IMR-90 (cell line): ENCODE data around the gene UFC1. TPM values are rescaled to one million over a fixed set of nuclear protein-coding genes. Genes with fewer than 3 reads are reported as not detected.
A peak's percentile ranks its signal among the peaks of the same experiment; 100 is the strongest.

Experiments
- ATAC-seq: fragments of 200-7000 bp; cut with Tn5 transposase; 2 replicates; pipeline ENCODE4 v1.9.1; 2020; ENCODE audit warnings: low read depth, mild to moderate bottlenecking, moderate library complexity
- BruUV-seq: library from RNA; stranded (reverse); fragments of 400-500 nt; replicated peaks from 2 replicates; lab custom pipeline; 2021; lab: Mats Ljungman, UMichigan
- CTCF ChIA-PET: fragments of 300-600 bp; formaldehyde crosslinking; extraction: SDS; loops from one replicate; lab custom pipeline; 2021; ENCODE audit warnings: antibody characterized with exemption; lab: Yijun Ruan, JAX
- POLR2A ChIA-PET: fragments of 300-600 bp; sonication (Branson Sonifier 250); formaldehyde crosslinking; loops from one replicate; lab custom pipeline; 2022; ENCODE audit warnings: antibody characterized with exemption; ENCODE audit not compliant: unreplicated experiment; lab: Charles Lee
- DNase-seq: peaks from one replicate; pipeline ENCODE4 v3.0.0; 2013
- H2AFZ ChIP-seq: replicated peaks from 2 replicates; pipeline ENCODE3; 2013; ENCODE audit warnings: low read length, mild to moderate bottlenecking; ENCODE audit not compliant: poor library complexity
- H2AK5ac ChIP-seq: 2 replicates; pipeline ENCODE4 v1.6.1; 2013; ENCODE audit warnings: low read depth, low read length, inconsistent platforms
- H2AK9ac ChIP-seq: replicated peaks from 2 replicates; pipeline ENCODE3; 2013; ENCODE audit warnings: mild to moderate bottlenecking, low read depth, low read length, moderate library complexity; ENCODE audit not compliant: poor library complexity
- H2BK120ac ChIP-seq: 2 replicates; pipeline ENCODE4 v1.6.1; 2013; ENCODE audit warnings: low read depth, low read length, inconsistent platforms
- H2BK15ac ChIP-seq: 3 replicates; pipeline ENCODE4 v1.6.1; 2013; ENCODE audit warnings: low read depth, low read length, inconsistent platforms
- H2BK20ac ChIP-seq: 2 replicates; pipeline ENCODE4 v1.6.1; 2013; ENCODE audit warnings: low read depth, mild to moderate bottlenecking, inconsistent platforms, low read length, moderate library complexity
- H2BK5ac ChIP-seq: 2 replicates; pipeline ENCODE4 v1.6.1; 2013; ENCODE audit warnings: mild to moderate bottlenecking, low read depth, low read length, inconsistent platforms; ENCODE audit not compliant: poor library complexity, severe bottlenecking
- H3K14ac ChIP-seq: replicated peaks from 2 replicates; pipeline ENCODE4 v1.6.1; 2013; ENCODE audit warnings: low read depth, low read length, inconsistent platforms
- H3K18ac ChIP-seq: 2 replicates; pipeline ENCODE4 v1.6.1; 2013; ENCODE audit warnings: low read depth, low read length, control low read depth
- H3K23ac ChIP-seq: 2 replicates; pipeline ENCODE4 v1.6.1; 2013; ENCODE audit warnings: low read depth, low read length, inconsistent platforms
- H3K27ac ChIP-seq: 2 replicates; pipeline ENCODE4 v1.5.1; 2013; ENCODE audit warnings: mild to moderate bottlenecking, control low read depth, low read length; ENCODE audit not compliant: insufficient read depth
- H3K27me3 ChIP-seq: 2 replicates; pipeline ENCODE4 v1.6.1; 2013; ENCODE audit warnings: low read length; ENCODE audit not compliant: control insufficient read depth, insufficient read depth
- H3K36me3 ChIP-seq: 2 replicates; pipeline ENCODE4 v1.6.1; 2013; ENCODE audit warnings: low read length, mixed read lengths; ENCODE audit not compliant: control insufficient read depth, insufficient read depth
- H3K4ac ChIP-seq: 2 replicates; pipeline ENCODE4 v1.6.1; 2013; ENCODE audit warnings: low read depth, low read length, inconsistent platforms
- H3K4me1 ChIP-seq: 2 replicates; pipeline ENCODE4 v1.6.1; 2013; ENCODE audit warnings: low read length, mixed read lengths; ENCODE audit not compliant: control insufficient read depth, insufficient read depth
- H3K4me2 ChIP-seq: 2 replicates; pipeline ENCODE4 v1.6.1; 2013; ENCODE audit warnings: low read depth, mild to moderate bottlenecking, control low read depth, low read length, moderate library complexity
- H3K4me3 ChIP-seq: 2 replicates; pipeline ENCODE4 v1.5.1; 2013; ENCODE audit warnings: low read depth, mild to moderate bottlenecking, control low read depth, low read length, moderate library complexity; ENCODE audit not compliant: insufficient read depth
- H3K56ac ChIP-seq: 2 replicates; pipeline ENCODE4 v1.6.1; 2013; ENCODE audit warnings: low read length, inconsistent platforms; ENCODE audit not compliant: insufficient read depth; ENCODE audit errors: extremely low read depth
- H3K79me1 ChIP-seq, 2 experiments: 2 replicates each; pipeline ENCODE4 v1.6.1; 2013; ENCODE audit warnings: low read length in 2 of 2, inconsistent platforms in 1 of 2, low read depth in 1 of 2
- H3K9ac ChIP-seq: 2 replicates; pipeline ENCODE4 v1.6.1; 2013; ENCODE audit warnings: low read depth, low read length, control low read depth
- H3K9me1 ChIP-seq: 2 replicates; pipeline ENCODE4 v1.6.1; 2013; ENCODE audit warnings: low read length, inconsistent platforms; ENCODE audit not compliant: insufficient read depth
- H3K9me3 ChIP-seq: 2 replicates; pipeline ENCODE4 v1.6.1; 2013; ENCODE audit warnings: low read length; ENCODE audit not compliant: control insufficient read depth, insufficient read depth
- H4K20me1 ChIP-seq: 2 replicates; pipeline ENCODE4 v1.6.1; 2013; ENCODE audit warnings: low read length, inconsistent platforms; ENCODE audit not compliant: insufficient read depth
- H4K5ac ChIP-seq: 2 replicates; pipeline ENCODE4 v1.6.1; 2013; ENCODE audit warnings: mild to moderate bottlenecking, low read depth, low read length, control low read depth
- H4K8ac ChIP-seq, 2 experiments: 2 replicates each; pipeline ENCODE4 v1.6.1; 2013; ENCODE audit warnings: low read depth in 2 of 2, low read length in 2 of 2, control low read depth in 1 of 2, inconsistent platforms in 1 of 2
- H4K91ac ChIP-seq: 2 replicates; pipeline ENCODE4 v1.6.1; 2013; ENCODE audit warnings: low read depth, low read length, inconsistent platforms; ENCODE audit not compliant: insufficient read depth
- CEBPB ChIP-seq: IDR thresholded peaks from 2 replicates; pipeline ENCODE4 v1.6.1; 2012; ENCODE audit warnings: low read depth, low read length, improper control_type of control experiment
- CHD1 ChIP-seq: IDR thresholded peaks from 2 replicates; pipeline ENCODE4 v1.6.1; 2012; ENCODE audit warnings: low read depth, low read length, improper control_type of control experiment
- ELK1 ChIP-seq: fragments of 150-350 bp; IDR thresholded peaks from 2 replicates; pipeline ENCODE4 v1.6.1; 2016; ENCODE audit warnings: low read depth, mild to moderate bottlenecking, low read length, moderate library complexity, borderline replicate concordance
- FOS ChIP-seq: fragments of 150-350 bp; IDR thresholded peaks from 2 replicates; pipeline ENCODE4 v1.6.1; 2016; ENCODE audit warnings: low read depth, low read length
- MAZ ChIP-seq: IDR thresholded peaks from 2 replicates; pipeline ENCODE4 v1.6.1; 2012; ENCODE audit warnings: low read depth, mild to moderate bottlenecking, low read length, improper control_type of control experiment, moderate library complexity, borderline replicate concordance
- USF2 ChIP-seq: fragments of 150-350 bp; IDR thresholded peaks from 2 replicates; pipeline ENCODE4 v1.6.1; 2017; ENCODE audit warnings: mild to moderate bottlenecking, antibody characterized with exemption, low read length, low read depth
- WGBS, 2 experiments: methylation state at CpG; one replicate each; pipeline versions ENCODE4 v1.1.5 to v1.1.7; 2013; ENCODE audit warnings: missing lambda C conversion rate in 2 of 2; ENCODE audit not compliant: insufficient read length in 1 of 2; ENCODE audit errors: extremely low coverage in 2 of 2; 5-methylcytosine and 5-hydroxymethylcytosine counted together
- dilution Hi-C: fragments of 300-500 bp; cut with HindIII; formaldehyde crosslinking; loops from one replicate; pipeline ENCODE4 v1.14.3; 2018; ENCODE audit warnings: low sequenced_read_pairs; ENCODE audit not compliant: unreplicated experiment
- in situ Hi-C: fragments of 300-500 bp; cut with MboI; formaldehyde crosslinking; loops from 3 replicates; pipeline ENCODE4 v1.14.3; 2019; ENCODE audit warnings: low sequenced_read_pairs, inconsistent platforms, mixed read lengths
- intact Hi-C: fragments of 100-400 bp; cut with micrococcal nuclease; formaldehyde crosslinking; loops from 2 replicates; pipeline ENCODE4 v1.10.0; 2022
- polyA plus RNA-seq, 3 experiments: library from polyadenylated mRNA; depleted of rRNA; stranded (reverse); fragments of >200 nt; gene quantifications; 2 replicates each; pipeline ENCODE4 v1.2.3, GENCODE V29; 2012; ENCODE audit warnings: low replicate concordance in 1 of 3
- total RNA-seq: library from RNA; depleted of rRNA; stranded (reverse); fragments of >200 nt; gene quantifications from 2 replicates; pipeline ENCODE4 v1.2.3, GENCODE V29; 2012

Gene UFC1
- total and polyA plus RNA-seq, 2 of the 4 experiments (the other 2 are of a cell fraction) = 134 to 140 TPM

GRCh38 chr1:161164901-161165610 is 11.3 kb downstream of the UFC1 start:
- CTCF ChIA-PET = interaction anchor here (0.6 to 2.2 kb wide), 4 partner anchors 12 to 105 kb away, joined by 3 to 5 read pairs (median 4); partner anchors contain the start of genes B4GALT3 and TOMM40L
- 91% methylated on average over 5 of the region's 14 CpGs; no CpG with 5 or more reads in 1 of the 2 experiments for WGBS, 2 experiments
- TF ChIP-seq MAZ = no peak
- no peak for TF ChIP-seq ELK1
- TF ChIP-seq FOS = no peak
- no peak for TF ChIP-seq USF2
- no peak for TF ChIP-seq CEBPB
- no peak for TF ChIP-seq CHD1

More at GRCh38 chr1:161164901-161165610, 11.3 kb downstream of the UFC1 start:
- H2AFZ ChIP-seq = no peak overlapping the region
- no peak overlapping the region for H4K8ac ChIP-seq
- H3K9ac ChIP-seq = peak overlapping the region; percentile 60; the same call in 1 of the 2 replicates
- H2BK20ac ChIP-seq = no peak overlapping the region
- H3K79me1 ChIP-seq = peaks cover 13 to 29% of the 10 kb centered on the region in 2 experiments
- peaks cover 30% of the 10 kb centered on the region for H3K36me3 ChIP-seq
- H3K4me3 ChIP-seq = no peak overlapping the region
- no peaks in the 10 kb centered on the region for H3K9me3 ChIP-seq
- no peak overlapping the region for H2BK5ac ChIP-seq
- H3K56ac ChIP-seq = no peak overlapping the region
- H2AK9ac ChIP-seq = no peak overlapping the region
- no peak overlapping the region for H2BK120ac ChIP-seq
- H3K9me1 ChIP-seq = peaks cover 9% of the 10 kb centered on the region
- no peaks in the 10 kb centered on the region for H4K20me1 ChIP-seq
- H3K4ac ChIP-seq = no peak overlapping the region
- intact Hi-C loops (no loop called here), dilution Hi-C loops (no loop called here), in situ Hi-C loops (no loop called here)
- no peak overlapping the region for H3K27ac ChIP-seq
- H3K4me2 ChIP-seq = peak overlapping the region; percentile 89; the same call in 1 of the 2 replicates
- no peak overlapping the region for H2BK15ac ChIP-seq
- no TSS peak for BruUV-seq
- no peaks in the 10 kb centered on the region for H3K27me3 ChIP-seq
- no peak overlapping the region for H3K14ac ChIP-seq
- no peak overlapping the region for H3K18ac ChIP-seq
- H3K23ac ChIP-seq = no peak overlapping the region
- peaks cover 5% of the 10 kb centered on the region for H3K4me1 ChIP-seq
- H2AK5ac ChIP-seq = no peak overlapping the region
- DNase-seq (no peak), ATAC-seq (no peak)
- no peak overlapping the region for H4K5ac ChIP-seq
- POLR2A ChIA-PET = no interaction called here
- H4K91ac ChIP-seq = no peak overlapping the region
